Measurements from ENCODE around the gene DLG2.

The DLG2 gene

GRCh38 chr11:84241343-84242131 is 1385.6 kb downstream of the DLG2 start:
- Histone ChIP-seq H3K9me3 (no peaks in the 10 kb centered on the region), H3K27ac (no peak overlapping the region), H3K36me3 (no peaks in the 10 kb centered on the region), H3K4me3 (ENCODE audit: low read depth in 1 of 2, low read length in 1 of 2) (no peak overlapping the region), H3K4me1 (ENCODE audit: control insufficient read depth in 1 of 2, insufficient read depth in 1 of 2, low read depth in 1 of 2, low read length in 1 of 2) (no peaks in the 10 kb centered on the region), H3K27me3 (no peaks in the 10 kb centered on the region)
- TF ChIP-seq CTCF (IDR thresholded peaks at IDR 0.05), result no peak

- Histone ChIP-seq H3K36me3 (no peaks in the 10 kb centered on the region), H3K27ac (no peak overlapping the region), H3K4me3 (ENCODE audit: low read depth in 1 of 2, low read length in 1 of 2) (no peak overlapping the region), H3K4me1 (ENCODE audit: control insufficient read depth in 1 of 2, insufficient read depth in 1 of 2, low read depth in 1 of 2, low read length in 1 of 2) (no peaks in the 10 kb centered on the region), H3K9me3 (no peaks in the 10 kb centered on the region), H3K27me3 (no peaks in the 10 kb centered on the region)
- TF ChIP-seq CTCF (IDR thresholded peaks at IDR 0.05), result no peak
These were observed 1386.3 kb downstream of the DLG2 start for GRCh38 chr11:84240847-84241246.

- TF ChIP-seq CTCF (IDR thresholded peaks at IDR 0.05), result no peak
- H3K27ac ChIP-seq, result no peak overlapping the region
- no peaks in the 10 kb centered on the region for H3K36me3 ChIP-seq
- no peak overlapping the region for H3K4me3 ChIP-seq (ENCODE audit: low read depth in 1 of 2, low read length in 1 of 2)
- no peaks in the 10 kb centered on the region for H3K4me1 ChIP-seq (ENCODE audit: control insufficient read depth in 1 of 2, insufficient read depth in 1 of 2, low read depth in 1 of 2, low read length in 1 of 2)
- no peaks in the 10 kb centered on the region for H3K9me3 ChIP-seq
- no peaks in the 10 kb centered on the region for H3K27me3 ChIP-seq
These were observed 1390.7 kb downstream of the DLG2 start for GRCh38 chr11:84236436-84236835.

GRCh38 chr11:84234462-84235202 is 1392.5 kb downstream of the DLG2 start:
- Histone ChIP-seq H3K27ac (no peak overlapping the region), H3K4me1 (ENCODE audit: control insufficient read depth in 1 of 2, insufficient read depth in 1 of 2, low read depth in 1 of 2, low read length in 1 of 2) (no peaks in the 10 kb centered on the region), H3K27me3 (no peaks in the 10 kb centered on the region), H3K9me3 (no peaks in the 10 kb centered on the region), H3K36me3 (no peaks in the 10 kb centered on the region), H3K4me3 (ENCODE audit: low read depth in 1 of 2, low read length in 1 of 2) (no peak overlapping the region)
- no peak for TF ChIP-seq CTCF (IDR thresholded peaks at IDR 0.05)

GRCh38 chr11:84234011-84234410 is 1393.1 kb downstream of the DLG2 start:
- H3K27ac ChIP-seq, result no peak overlapping the region
- H3K36me3 ChIP-seq, result no peaks in the 10 kb centered on the region
- no peaks in the 10 kb centered on the region for H3K9me3 ChIP-seq
- no peaks in the 10 kb centered on the region for H3K4me1 ChIP-seq (ENCODE audit: control insufficient read depth in 1 of 2, insufficient read depth in 1 of 2, low read depth in 1 of 2, low read length in 1 of 2)
- no peak for TF ChIP-seq CTCF (IDR thresholded peaks at IDR 0.05)
- H3K27me3 ChIP-seq, result no peaks in the 10 kb centered on the region
- no peak overlapping the region for H3K4me3 ChIP-seq (ENCODE audit: low read depth in 1 of 2, low read length in 1 of 2)

All from neutrophil (primary cell).